NCI-H1694 (cell line): Measurements from ENCODE around the gene CRX.
"Not testable (repeated sequence)": the region's sequence is repeated elsewhere in the genome, so short reads cannot be mapped to it uniquely, and the experiment has no call there.

Experiments used
- DNase-seq: peaks from one replicate; lab custom pipeline; 2025; lab: John Stamatoyannopoulos, UW

Gene CRX

DNA sequence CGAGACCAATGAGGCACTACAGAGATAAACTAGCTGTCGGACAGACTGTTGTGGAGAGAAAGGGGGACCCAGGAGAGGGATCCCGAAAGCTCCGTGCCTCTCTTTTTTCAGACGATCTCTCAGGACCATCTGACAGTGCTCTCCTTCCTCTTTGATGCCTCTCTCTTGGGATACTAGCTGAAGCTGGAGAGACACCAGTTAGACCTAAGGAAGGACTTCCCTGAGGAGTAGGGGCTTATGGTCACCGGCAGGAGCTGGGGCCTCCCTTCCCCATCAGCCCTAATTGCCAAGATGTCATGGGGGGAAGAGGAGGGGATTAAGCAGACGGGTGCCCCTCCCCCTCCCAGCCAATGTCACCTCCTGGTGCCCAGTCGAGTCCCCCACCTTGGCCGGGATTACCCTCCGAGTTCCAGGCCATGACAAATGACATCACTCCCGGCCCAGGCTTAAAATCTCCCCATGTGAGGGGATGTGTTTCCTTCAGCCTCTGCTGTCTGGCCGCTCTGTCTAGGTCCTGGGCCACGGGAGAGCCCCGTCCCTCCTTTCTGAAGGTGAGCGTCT, at the start of gene CRX:
Gene CRX, plus strand, starts transcription at position 478 of the 561 bp plus-strand sequence. CDS start 12,507 bp downstream, outside the sequence.
- DNase-seq, result no peak

DNA sequence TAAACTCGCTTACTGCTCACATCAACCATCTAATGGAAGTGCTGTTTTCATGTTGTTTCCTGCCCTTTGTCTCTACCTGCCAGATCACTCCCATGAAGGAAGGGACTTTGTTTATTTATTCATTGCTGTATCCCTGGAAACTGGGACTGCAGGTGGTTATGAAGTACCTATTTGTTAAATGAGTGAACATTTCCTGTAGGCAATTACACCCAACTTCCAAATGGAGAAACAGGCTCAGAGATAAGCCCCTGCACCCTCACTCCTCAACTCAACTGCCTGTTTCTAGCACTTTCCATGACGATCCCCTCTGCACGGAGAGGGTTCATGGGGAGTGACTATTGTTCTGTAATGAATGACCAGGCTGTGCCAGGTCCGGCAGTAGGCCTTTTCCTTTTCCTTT, 45.2 kb upstream of the CRX start:
- no peak for DNase-seq

DNA sequence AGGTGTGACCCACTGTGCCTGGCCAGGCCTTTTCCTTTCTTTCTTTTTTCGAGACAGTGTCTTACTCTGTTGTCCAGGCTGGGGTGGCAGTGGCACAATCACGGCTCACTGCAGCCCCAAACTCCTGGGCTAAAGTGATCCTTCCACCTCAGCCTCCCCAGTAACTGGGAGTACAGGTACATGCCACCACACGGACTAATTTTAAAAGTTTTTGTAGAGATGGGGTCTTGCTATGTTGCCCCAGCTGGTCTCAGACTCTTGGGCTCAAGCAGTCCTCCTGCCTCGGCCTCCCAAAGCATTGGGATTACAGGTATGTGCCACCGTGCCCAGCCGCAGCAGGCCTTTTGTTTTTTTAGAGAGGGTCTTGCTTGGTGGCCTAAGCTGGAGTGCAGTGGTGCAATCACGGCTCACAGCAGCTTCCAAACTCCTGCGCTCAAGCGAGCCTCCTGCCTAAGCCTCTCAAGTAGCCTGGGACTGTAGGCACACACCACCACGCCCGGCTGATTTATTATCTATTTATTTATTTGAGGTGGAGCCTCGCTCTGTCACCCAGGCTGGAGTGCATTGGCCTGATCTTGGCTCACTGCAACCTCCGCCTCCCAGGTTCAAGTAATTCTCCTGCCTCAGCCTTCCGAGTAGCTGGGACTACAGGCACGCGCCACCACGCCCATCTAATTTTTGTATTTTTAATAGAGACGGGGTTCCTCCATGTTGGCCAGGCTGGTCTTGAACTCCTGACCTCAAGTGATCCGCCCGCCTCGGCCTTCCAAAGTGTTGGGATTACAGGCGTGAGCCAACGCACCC, 44.3 kb upstream of the CRX start:
- DNase-seq, result not testable (repeated sequence)

DNA sequence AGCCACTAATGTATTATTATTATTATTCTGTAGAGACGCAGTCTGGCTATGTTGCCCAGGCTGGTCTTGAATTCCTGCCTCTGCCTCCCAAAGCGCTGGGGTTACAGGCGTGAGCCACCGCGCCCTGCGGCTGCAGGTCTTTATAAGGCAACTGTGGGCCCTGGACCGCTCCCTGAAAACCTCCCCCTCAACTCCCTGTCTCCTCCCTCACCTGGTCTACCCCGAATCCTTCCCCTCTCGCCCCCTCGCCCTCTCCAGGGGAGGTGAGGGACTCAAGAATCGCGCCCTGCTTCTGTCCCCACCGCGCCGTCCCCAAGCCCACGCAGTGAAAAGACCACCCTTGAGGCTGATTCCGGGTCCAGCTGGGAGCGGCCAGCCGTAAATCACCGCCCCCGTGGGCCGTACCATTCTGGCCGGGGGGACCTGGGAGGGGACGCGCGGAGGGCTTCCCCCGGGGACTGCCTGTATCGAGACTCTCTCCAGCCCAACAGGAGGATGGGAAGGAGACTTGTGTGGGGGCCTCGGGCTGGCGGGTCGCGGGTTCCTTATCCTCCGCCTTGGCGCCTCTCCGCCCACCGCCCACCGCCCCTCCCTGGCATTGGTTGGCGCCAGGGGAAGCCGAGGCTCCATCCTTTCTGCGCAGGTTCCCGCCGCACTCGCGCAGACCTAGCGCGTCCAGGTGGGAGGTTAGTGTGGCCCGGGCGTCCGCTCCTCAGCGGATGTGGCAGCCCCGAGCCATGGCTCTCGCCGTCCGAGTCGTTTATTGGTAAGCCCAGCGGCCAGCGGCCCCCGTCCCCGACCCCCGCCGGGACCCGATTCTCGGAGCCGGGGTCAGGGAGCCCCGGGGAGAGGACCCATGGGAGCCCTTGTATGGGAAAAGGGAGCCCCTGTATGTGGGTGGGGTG, 43.4 kb upstream of the CRX start, which contains the start of gene SELENOW:
Gene SELENOW, plus strand, starts transcription at position 655 of the 905 bp plus-strand sequence. Its CDS starts 83 bp downstream, at position 738.
- peak; percentile 21 for DNase-seq

GRCh38 chr19:47778954-47779351, 42.8 kb upstream of the CRX start:
- no peak for DNase-seq

DNA sequence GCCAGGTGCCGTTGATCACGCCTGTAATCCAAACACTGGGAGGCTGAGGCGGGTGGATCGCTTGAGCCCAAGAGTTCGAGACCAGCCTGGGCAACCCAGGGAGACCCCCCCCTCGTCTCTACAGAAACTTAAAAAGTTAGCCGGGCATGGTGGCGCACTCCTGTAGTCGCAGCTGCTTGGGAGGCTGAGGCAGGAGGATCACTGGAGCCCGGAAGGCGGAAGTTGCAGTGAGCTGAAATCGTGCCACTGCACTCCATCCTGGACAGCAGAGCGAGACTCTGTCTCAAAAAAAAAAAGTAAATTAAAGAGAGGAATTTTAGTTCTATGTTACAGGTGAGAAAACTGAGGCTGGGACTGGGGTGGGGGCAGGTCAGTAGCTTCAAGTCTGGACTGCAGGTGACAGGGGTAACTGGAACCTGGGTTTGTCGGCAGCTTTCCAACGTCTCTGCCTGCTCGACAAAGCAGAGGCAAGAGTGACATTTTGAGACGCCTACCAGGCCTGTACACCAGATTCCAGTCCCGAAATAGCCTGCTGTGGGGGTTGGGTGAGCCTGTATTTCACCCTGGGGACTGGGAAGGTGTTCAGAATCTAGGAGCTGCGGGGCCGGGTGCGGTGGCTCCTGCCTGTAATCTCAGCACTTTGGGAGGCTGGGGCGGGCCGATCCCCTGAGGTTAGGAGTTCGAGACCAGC, 42.1 kb upstream of the CRX start:
- no peak for DNase-seq

DNA sequence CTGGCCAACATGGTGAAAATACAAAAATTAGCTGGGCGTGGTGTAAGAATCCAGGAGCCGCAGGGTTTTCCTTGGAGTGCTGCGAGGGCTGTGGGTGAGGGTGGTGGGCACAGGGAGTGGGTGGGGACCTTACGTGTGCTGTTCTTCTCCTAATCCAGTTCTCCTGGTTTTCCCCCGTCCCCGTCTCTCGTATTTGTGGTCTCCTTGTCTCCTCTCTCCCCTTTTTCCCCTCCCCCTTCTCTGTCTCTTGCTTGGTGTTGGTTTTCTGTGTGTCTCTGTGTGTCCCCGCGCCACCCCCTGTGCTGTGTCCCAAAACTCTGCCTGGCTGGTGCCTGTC, 41.6 kb upstream of the CRX start:
- no peak for DNase-seq

DNA sequence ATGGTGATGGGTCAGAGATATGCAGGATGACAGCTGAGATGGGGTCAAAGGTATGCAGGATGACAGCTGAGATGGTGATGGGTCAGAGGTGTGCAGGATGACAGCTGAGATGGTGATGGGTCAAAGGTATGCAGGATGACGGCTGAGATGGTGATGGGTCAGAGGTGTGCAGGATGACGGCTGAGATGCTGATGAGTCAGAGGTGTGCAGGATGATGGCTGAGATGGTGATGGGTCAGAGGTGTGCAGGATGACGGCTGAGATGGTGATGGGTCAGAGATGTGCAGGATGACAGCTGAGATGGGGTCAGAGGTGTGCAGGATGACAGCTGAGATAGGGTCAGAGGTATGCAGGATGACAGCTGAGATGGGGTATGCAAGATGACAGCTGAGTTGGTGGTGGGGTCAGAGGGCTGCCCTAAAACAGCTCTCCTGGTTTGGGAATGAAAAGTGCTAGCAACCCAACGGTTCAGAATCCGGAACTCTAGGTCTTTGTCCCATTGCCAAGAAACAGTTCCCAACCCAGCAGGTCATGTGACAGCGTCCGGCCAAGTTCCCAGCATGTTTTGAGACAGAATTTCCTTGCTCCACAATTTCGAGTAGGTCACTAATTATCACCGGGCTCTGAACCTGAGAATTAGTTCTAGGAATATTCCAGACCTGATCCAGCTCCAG, 40.0 kb upstream of the CRX start:
- DNase-seq, result no peak

- DNase-seq, result no peak
Observed at GRCh38 chr19:47786566-47786965, 35.2 kb upstream of the CRX start.

DNA sequence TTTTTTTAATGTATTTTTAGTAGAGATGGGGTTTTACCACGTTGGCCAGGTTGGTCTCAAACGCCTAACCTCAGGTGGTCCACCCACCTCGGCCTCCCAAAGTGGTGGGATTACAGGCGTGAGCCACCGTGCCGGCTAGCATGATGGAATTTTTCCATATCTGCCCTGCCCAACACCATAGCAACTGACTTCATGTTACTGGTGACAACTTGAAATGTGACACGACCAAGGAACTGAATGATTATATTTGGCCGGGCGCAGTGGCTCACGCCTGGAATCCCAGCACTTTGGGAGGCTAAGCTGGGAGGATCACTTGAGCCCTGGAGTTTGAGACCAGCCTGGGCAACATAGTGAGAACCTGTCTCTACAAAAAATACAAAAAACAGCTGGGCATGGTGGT, 34.4 kb upstream of the CRX start:
- not testable (repeated sequence) for DNase-seq

GRCh38 chr19:47789811-47790210, 31.9 kb upstream of the CRX start:
- DNase-seq, result not testable (repeated sequence)

- peak; percentile 75 for DNase-seq
Observed at GRCh38 chr19:47790398-47790814, 31.3 kb upstream of the CRX start.

DNA sequence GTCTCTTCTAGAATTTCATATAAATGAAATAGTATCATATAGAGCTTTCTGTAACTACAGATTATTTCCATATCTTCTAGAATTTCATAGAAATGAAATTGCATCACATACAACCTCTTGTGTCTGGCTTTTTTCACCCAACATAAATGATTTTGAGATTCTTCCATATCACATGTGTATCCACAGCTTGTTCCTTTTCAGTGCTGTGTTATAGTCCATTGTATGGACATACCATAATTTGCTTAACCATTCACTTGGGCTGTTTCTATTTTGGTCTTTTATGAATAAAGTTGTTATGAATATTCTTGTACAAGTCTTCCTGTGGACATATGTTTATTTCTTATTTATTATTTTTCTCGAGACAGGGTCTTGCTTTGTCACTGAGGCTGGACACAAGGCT, 29.1 kb upstream of the CRX start:
- no peak for DNase-seq

GRCh38 chr19:47794526-47794925, 27.2 kb upstream of the CRX start:
- no peak for DNase-seq

GRCh38 chr19:47796785-47797184, 25.0 kb upstream of the CRX start:
- no peak for DNase-seq

GRCh38 chr19:47797996-47798903, 23.5 kb upstream of the CRX start:
- no peak for DNase-seq

GRCh38 chr19:47798904-47799266, 22.9 kb upstream of the CRX start:
- DNase-seq, result no peak

DNA sequence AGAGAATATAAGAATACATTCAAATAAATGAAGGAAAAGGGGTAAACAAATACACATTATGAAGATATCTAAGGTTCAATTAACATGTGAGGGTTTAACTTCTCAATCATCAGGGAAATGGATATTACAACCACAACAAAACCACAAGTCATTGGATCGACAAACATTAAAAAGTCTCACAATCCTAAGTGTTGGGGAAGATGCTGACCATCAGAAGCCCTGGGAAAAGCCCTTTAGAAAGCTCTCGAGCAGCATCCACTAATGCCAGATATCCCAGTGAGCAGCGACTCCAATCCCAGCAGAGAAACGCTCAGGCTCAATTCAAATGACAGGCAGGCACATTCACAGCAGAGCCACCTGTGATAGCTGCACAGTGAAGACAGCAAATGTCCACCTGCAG, 20.5 kb upstream of the CRX start:
- no peak for DNase-seq

- DNase-seq, result no peak
Observed at GRCh38 chr19:47802521-47803043, 19.2 kb upstream of the CRX start.

GRCh38 chr19:47803148-47803547, 18.6 kb upstream of the CRX start:
- DNase-seq, result not testable (repeated sequence)
